Endometrial microvascular endothelial cells (primary cell): ENCODE measurements around the gene MMP15. TPM values are rescaled to one million over a fixed set of nuclear protein-coding genes. Genes with fewer than 3 reads are reported as not detected.

Experiments
- in situ Hi-C: cut with HindIII; loops from 2 replicates; pipeline ENCODE4 v1.10.0; 2017; ENCODE audit warnings: low sequenced_read_pairs, low pct_unique_long_range_greater_than_20kb; ENCODE audit errors: inconsistent ontology term
- total RNA-seq: library from RNA; depleted of rRNA; stranded (reverse); fragments of >200 nt; gene quantifications from one replicate; pipeline ENCODE4 v1.2.3, GENCODE V29; 2015; ENCODE audit errors: inconsistent ontology term

Gene MMP15
- total RNA-seq, 1 donor from 2014 or later, result 4.3 TPM

GRCh38 chr16:58042001-58042885 lies 16.7 kb downstream of the MMP15 start:
- in situ Hi-C loops, result no loop called here

DNA sequence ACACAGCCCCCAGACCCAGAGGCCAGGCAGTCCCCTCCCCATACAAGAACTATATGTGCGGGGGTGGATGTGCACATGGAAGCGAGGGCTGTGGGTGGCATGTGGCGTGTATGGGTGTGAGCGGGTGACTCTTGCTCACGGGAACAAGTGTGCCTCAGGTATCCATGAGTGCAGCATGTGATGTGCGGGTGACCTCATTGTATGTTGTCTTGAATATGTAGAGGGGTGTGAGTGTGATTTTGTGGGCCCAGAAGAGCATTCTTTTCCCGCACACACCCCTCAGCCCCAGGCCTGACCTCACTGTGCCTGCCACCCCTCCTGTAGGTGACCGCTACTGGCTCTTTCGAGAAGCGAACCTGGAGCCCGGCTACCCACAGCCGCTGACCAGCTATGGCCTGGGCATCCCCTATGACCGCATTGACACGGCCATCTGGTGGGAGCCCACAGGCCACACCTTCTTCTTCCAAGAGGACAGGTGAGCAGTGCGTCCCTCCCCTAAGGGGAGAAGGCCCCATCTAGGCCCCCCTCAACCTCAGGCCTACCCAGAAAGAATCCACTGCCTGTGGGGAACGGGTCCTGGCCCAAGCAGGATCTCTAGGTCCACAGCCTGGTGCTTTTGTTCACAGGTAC lies 17.4 kb downstream of the MMP15 start:
- in situ Hi-C loops, result no loop called here

DNA sequence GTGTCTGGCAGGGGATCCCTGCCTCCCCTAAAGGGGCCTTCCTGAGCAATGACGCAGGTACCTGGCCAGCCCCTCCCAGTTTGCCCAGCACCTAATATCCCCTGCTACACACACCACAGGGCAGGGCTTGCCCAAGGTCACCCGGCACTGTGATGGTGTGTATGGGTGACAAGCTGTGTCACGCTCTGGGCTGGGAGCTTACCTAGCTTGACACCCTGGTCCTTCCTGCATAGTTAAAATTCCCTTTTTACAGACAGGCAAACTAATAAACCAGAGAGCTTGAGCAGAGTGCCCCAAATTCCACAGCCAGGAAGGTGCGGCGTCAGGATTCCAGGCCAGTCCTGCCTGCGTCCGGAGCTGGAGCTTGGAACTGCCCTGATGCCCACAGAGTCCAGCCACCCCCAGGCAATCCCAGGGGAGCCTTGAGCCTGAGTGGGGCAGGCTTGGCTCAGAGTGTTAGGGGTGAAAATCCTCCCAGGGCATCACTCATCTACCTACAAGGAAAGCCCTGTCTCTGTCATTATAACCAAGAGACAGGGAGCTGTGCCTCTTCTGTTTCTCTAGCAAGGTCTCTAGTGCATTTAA lies 18.1 kb downstream of the MMP15 start:
- in situ Hi-C loops, result no loop called here

DNA sequence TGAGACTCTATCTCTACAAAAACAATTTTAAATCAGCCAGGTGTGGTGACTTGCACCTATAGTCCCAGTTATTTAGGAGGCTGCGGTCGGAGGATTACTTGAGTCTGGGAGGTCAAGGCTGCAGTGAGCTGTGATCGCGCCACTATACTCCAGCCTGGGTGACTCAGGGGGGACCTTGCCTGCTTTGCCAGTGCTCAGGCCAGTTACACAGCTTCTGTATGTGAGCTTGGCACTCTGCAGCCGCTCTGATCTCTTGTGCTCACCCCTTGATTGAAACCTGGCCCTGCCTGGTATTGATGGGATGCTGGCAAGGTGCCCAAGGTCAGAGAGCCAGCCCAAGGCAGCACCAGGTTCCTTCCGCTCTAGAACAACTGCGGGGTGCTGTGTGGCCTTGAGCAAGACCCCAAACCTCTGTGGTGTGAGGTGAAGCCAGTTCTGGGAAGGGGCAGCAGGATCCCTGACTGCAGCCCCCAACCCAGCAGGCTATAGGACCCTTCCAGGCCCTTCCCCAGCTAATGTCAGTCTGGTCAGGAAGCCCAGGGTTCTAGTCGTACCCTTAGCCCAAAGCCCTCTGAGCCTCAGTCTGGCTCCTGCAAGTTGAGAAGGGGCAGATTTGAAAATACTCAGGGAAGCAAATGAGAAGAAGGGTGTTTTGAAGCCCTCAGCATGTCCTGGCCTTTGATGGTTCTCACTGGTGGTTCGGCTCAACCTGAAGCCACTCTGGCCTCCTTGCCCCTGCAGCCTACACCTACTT lies 18.9 kb downstream of the MMP15 start:
- in situ Hi-C loops, result no loop called here

DNA sequence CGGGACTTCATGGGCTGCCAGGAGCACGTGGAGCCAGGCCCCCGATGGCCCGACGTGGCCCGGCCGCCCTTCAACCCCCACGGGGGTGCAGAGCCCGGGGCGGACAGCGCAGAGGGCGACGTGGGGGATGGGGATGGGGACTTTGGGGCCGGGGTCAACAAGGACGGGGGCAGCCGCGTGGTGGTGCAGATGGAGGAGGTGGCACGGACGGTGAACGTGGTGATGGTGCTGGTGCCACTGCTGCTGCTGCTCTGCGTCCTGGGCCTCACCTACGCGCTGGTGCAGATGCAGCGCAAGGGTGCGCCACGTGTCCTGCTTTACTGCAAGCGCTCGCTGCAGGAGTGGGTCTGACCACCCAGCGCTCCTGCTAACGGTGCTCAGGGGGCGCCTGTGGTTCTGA lies 19.5 kb downstream of the MMP15 start:
- in situ Hi-C loops, result no loop called here

DNA sequence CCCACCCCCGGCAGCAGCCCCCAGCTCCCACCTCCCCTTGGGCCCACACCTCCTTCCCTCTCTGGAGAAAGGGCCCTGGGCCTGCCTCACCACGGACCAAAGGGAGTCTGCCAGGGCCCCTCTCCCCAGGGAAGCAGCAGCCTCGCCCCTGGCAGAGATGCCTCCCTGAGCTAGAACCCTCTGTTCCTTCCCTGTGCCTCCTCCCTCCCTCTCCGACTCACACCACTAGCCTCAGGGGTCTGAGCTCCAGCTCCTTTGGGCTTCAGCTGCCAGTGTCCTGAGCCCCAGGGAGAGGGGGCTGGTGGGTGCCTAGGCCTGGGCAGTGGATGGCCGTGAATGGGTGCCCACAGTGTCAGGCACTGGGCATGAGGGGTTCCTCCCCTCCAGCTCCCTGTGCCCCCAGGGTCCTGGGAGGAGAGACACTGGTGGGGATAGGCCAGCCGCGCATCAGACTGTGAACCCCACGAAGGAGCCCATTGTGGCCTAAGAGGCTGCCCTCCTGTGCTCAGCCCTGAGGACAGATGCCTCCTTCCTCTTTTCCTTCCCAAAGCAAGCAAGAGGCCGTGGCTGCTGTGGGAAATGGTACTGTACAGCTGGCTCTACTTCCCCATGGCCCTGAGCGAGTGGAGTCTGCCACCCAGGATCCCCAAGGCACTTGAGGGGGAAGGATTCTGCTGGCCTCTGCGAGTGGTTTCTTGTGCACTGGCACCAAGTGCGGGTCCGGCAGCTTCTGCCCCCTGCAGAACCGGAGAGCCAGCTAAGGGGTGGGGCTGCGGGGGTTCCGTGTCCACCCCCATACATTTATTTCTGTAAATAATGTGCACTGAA lies 20.7 kb downstream of the MMP15 start:
- in situ Hi-C loops, result no loop called here

DNA sequence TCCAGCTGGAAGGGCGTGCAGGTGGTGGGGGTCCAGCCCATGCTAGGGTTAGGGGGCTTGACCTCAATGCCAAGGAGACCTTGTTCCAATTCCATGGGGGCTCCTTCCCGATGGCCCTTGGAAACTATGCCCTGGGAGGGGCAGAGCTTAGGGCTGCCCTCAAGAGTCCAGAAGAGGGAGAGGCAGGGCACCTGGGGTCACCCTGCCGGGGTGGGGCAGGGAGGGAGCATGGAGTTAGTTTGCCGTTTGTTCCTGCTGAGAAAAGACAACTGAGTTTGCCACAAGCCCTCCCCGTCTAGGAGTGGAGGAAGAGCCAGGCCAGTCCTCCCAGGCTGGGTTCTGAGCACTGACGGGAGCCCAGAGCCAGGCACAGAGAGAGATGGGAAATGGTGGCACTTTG lies 21.4 kb downstream of the MMP15 start:
- in situ Hi-C loops, result no loop called here

DNA sequence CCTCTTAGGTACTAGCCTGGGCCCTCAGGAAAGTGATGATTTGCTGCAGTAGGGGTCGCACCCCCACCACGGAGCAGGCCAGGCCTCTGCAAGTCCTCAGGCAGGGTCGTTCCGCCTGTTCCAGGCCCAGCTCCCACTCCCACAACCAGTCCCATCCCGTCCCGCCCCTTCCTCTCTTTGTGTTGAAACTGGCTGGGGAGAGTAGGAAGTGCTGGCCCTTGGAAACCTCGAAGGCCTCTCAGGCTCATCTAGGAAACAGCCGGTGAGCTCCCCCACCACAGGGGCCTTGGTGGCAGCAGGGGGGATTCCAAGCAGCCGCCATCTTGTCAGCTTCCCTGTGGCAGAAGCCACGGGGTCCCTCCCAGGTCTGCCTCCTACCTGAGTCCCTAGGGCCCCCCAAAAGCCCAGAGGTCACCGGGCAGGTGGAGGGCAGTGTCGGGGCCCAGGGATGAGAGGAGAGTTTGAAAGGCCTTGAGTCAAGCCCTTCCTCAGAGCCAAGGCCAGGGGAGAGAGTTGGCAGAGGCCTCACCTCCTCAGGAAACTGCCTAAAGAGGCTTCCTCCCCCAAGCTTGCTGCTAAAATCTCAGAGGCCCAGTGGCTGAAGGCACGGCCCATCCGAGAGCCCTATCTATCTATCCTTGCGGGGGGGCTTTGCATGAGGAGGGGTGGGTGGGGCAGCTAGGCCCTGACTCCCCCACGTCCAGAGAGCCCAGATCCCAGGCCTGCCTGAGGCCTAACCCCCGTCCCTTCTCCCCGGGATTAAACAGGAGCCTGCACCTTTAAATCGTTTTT lies 22.2 kb downstream of the MMP15 start:
- in situ Hi-C loops, result no loop called here

DNA sequence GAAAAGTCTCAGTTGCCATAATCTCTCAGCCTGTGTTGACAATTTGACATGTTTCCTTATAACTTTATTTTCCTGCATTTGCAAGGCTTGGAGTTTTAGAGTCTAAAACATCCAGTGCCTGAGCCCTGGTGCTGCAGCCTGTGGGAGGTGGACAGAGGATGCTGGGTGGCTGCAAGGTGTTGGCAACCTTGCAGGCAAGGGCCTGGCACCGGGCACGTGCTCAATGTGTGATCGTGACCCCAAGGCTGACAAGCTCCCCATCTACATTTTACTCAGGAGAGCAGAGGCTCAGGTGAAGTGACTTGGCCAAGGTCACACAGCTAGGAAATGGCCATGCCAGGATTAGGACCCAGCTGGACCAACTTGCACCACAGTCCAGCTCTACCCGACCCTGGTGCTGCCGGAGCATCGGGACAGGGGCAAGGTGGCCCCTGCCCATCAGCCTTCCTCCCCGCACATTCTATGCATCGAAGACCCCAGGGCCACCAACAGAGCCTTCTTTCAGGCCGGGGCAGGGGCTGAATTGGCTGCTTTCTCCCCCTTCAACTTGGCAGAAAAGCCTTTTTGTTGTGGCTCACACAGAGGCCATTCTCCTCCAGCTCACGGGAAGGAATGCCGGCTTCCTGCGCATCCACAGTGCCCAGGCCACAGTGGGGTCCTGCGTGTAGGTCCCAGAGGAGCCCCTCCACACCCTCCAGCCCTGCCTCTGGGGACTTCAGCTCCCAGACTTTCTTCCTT lies 23.1 kb downstream of the MMP15 start:
- in situ Hi-C loops, result no loop called here

- in situ Hi-C loops, result no loop called here
Observed at GRCh38 chr16:58049232-58050185, 24.0 kb downstream of the MMP15 start.

GRCh38 chr16:58051296-58051695 lies 25.7 kb downstream of the MMP15 start:
- in situ Hi-C loops, result no loop called here

DNA sequence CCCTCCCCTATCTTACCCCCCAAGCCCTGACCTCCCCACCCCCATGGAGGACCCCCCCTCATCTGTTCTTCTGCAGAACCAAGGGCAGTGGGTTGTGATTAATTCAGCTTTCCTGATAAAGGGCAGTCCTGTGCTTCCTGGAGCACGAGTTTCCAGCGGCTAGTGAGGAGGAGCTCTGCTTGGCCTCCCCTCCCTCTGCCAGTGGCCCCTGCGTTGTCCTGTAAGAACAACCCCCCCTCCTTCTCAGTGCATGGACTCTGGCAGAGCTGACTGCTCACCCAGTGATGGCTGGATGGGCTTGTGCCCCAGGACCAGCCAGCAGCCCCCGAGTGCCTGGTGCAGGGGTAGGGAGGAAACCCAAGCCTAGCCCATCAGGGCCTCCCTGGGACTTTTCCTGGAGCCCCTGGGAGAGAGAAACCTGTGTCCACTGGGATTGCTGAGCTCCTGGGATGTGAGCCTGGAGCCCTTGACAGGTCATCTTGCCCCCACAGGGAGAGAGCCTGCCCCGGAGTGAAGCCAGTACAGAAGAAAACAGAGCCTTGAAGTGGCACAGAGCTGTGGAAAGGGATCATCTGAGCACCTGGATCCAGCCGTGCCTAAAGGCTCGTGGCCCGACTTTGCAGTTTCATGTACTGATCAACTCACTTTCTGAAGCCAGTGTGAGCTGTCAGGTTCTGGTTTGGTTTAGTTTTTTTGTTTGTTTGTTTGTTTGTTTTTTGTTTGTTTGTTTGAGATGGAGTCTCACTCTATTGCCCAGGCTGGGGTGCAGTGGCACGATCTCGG lies 26.5 kb downstream of the MMP15 start:
- in situ Hi-C loops, result no loop called here

GRCh38 chr16:58053682-58054005 lies 28.1 kb downstream of the MMP15 start:
- in situ Hi-C loops, result no loop called here

DNA sequence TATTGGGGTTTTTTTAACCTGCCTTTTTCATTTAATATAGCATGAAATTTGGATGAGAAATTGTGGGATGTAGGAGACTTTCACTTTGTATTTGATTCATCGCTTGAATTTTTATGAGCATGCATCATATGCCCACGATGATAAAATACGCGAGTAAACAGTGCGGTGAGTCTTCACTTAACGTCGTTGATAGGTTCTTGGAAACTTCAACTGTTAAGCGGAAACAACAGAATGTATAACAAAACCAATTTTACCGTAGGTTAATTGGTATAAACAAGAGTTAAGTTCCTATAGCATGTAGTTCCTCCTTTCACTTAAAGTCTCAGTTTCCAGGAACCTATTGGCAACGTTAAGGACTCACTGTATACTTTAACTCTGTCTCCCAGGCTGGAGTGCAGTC lies 28.7 kb downstream of the MMP15 start:
- in situ Hi-C loops, result no loop called here

- in situ Hi-C loops, result no loop called here
Observed at GRCh38 chr16:58056580-58056979, 31.0 kb downstream of the MMP15 start.

DNA sequence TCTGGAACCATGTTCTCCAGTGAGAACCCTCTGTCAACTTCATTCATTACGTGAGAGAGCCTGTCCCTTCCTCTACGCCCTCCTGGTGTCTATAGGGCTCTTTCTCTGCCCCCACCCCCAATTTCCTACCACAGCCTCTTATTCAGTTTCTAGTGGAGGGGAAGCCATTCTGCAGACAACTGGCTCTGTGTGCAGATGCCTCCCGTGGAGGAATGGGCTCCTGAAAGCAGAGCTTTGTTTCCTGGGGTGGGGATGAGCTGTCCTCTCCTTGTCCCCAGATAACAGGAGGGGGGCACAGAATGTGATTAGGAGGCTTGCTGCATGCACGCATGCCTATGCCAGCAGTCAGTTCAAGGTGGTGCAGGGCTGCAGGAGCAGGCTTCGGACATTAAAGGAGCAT lies 31.6 kb downstream of the MMP15 start:
- in situ Hi-C loops, result no loop called here
